ENCODE results near the gene SCNN1A. TPM values are rescaled to one million over a fixed set of nuclear protein-coding genes. Genes with fewer than 3 reads are reported as not detected.

Gene SCNN1A
- 1.5 and 7.1 TPM in 2 replicates for total RNA-seq

DNA sequence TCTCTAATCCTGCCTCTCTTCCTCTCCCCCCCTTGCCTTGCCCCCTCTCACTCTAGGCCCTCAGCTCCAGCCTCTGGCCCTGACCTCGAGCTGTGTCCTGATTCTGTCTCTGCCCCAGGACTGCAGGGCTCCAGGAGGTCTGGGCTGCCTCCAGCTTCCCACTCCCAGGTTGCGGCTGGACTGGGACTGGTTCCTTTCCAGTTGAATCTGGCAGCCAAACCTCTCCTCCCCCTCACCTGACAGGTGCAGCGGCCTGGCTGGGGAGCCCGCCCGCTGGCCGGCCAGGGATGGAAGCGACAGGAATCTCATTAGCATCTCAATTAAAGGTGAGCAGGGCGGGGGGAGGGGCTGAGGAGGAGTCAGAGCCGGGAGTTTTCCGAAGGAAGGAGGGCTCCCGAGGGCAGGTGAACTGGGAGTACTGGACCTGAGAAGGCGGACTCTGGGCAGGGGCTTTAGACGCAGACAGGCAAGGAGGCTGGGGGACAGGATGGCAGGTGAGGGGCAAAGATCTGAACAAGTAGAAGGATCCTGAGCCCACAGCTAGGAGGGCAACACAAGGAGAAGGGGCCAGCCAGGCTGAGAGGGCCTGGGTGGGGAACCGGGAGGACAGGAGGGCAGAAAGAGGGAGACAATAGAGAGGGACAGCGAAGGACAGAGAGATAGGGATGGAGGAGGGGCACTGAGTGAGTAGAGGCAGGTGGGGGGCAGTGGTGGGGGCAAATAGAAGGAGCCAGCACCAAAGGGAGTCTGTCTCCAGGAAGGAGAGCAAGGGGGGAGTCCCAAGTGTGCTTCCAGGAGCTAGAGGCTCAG is at the start of gene SCNN1A:
Gene SCNN1A (minus strand): TSS at position 295 of the 810 bp plus-strand sequence. CDS start 780 bp downstream, outside the sequence.
- no peak for DNase-seq

DNA sequence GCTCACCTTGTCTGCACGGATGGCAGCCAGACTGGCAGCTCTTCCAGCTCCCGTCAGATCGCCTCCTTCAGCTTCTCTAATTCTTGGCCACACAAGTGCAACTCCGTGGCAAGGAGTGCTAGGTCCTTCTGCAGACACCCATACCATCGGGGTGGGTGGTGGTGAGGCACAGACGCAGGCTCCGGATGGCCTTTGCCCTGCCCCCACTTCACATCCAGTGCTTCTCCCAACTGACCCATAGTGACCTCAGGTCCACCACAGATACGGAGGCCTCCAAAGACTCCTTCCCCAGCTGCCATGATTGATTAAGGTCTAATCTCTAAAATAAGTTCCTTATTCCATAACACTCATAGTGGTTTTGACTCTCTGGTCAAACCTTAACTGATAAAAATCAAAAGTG is 49.5 kb upstream of the SCNN1A start:
- DNase-seq = no peak

DNA sequence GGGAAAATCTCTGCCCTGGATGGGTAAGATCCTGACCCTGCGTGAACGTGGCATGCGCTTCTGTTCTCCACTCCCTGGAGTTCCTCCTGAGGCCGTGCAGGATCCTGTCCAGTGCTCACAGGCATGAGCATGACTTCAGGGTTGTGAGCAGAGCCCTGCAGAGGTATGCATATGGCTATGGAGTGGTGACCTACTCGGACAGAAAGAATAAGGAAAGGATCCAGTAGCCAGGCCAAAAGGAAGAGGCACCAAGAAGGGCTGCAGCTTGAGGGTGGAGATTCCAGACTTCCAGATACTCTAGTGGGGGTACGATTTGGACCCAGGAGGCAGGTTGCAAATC is 48.6 kb upstream of the SCNN1A start:
- DNase-seq = no peak

DNA sequence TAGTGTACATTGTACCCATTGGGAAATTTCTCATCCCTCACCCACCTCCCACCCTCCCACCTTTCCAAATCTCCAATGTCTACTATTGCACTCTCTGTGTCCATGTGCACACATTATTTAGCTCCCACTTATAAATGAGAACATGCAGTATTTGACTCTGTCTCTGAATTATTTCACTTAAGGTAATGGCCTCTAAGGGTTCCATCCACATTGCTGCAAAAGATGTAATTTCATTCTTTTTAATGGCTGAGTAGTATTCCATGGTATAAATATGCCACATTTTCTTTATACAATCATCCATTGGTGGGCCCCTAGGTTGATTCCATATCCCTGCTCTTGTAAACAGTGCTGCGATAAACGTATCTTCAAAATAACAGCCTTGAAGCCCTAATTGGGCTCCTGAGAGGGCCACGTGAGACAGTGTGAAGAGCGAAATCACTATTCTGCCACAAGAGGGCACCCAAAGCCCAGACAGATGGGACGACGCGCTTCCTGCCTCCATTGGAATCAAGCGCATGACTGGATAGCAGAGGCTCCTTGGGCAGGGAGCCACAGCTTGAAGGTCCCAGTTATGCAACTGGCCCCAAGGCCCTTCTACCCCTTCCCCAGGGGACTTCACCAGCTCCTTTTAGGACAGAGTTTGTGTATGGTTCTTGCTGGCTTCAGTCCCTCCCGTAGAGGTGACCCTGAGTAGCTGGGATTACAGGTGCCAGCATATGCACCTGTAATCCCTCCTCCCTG is 48.1 kb upstream of the SCNN1A start:
- peak; percentile 97 for DNase-seq

DNA sequence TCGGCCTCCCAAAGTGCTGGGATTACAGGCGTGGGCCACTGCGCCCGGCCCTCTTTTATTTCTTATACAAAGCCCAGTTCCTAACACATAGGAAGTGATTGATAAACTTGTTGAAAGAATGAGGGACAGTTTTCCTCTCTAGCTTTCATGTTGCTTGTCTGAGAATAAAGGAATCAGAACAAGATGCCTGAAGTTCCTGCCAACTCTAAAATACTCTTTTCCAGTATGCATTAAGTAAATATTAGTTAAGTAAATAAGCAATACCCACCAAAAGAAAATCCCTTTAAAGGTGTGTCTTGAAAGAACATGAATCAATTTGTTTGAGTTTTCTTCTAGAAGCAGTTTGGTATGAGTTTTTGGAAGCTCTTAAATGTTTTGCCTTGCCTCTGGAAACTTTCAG is 45.0 kb upstream of the SCNN1A start:
- no peak for DNase-seq

DNA sequence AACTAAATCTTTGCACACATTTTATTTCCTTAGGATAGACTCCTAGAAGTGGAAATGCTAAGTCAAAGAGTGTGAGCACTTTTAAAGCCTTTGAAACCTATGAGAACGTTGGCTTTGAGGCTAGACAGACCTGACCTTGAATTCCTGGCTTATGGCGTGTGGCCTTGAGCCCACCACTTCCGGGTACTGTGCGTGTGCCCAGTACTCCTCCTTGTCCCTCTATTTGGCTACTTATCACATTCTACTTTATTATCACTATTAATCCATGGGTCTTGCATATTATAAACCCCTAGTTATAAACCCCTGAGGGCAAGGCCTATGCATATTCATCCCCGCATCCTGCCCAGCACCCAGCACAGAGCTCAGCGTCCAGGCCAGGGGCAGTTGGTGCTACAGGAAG is 43.4 kb upstream of the SCNN1A start:
- no peak for DNase-seq

DNA sequence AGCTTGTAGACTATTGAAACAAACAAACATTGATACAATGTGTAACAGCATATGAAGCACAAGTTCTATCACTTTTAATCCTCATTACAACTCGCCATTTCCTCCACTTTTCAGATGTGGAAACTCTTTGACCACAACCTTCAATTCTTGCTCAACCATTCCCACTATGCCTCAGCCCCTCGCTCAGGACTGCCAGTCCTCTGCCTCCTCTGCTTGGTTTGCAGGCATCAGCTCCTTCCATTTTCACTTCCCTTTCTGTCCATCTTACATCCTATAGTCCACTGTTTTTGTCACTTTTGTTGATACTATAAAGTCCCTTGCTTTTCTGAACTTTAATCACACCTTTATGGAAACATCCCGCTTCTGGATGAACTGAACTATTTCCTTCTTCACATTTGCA is 41.2 kb upstream of the SCNN1A start:
- no peak for DNase-seq

DNA sequence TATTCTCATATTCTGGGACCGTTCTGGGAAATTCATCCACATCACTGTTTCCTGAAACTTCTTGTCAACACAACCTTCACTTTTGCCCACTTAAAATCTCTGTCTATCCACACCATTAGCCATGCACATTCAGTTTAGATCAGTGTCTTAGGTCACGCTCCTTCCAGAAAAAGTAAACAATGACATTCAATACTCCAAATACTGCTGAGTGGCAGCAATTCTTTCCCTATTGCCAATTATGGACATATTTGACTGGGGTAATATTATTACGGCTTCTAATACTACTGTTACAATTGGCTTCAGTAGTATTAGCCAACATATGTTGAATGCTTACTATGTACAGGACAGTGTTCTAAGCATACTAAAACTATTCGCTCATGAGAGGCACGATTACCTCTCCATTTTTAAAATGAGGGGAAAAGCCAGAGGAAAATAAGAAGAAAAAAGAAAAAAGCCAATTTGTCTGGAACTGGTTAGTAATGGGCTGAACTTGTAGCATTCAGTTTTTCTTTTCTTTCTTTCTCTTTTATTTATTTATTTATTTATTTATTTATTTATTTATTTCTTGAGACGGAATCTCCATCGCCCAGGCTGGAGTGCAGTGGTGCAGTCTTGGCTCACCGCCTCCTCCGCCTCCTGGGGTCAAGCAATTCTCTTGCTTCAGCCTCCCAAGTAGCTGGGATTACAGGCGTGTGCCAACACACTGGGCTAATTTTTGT is 32.0 kb upstream of the SCNN1A start:
- DNase-seq = no peak

DNA sequence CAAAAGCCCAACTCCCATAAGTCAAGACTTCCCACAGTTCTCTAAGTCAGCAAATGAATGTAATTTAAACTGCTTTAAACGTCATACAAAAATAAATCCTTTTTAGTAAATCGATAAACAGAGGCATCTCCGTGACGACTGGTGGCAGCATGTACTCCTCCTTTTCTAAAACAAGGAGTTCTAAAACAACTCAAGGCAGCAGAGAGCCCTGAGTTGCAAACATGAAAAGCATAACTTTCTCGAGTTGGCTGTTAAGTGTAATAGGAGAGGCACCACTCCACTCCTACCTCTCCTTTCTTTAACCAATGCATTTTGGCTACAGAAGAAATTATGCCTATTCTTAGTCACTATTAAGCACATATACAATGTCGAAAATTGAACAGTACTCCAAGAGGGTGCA is 30.6 kb upstream of the SCNN1A start:
- DNase-seq = no peak

DNA sequence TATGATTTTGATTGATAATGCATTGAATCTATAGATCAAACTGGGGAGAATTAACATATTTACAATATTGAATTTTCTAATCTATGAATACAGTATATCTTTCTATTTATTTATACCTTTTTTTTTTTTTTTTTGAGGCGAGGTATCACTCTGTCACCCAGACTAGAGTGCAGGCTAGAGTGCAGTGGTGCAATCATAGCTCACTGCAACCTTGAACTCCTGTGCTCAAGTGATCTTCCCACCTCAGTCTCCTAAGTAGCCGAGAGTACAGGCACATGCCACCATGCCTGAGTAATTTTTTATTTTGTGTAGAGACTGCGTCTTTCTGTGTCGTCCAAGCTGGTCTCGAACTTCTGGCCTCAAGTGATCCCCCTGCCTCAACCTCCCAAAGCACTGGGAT is 29.0 kb upstream of the SCNN1A start:
- DNase-seq = no peak

DNA sequence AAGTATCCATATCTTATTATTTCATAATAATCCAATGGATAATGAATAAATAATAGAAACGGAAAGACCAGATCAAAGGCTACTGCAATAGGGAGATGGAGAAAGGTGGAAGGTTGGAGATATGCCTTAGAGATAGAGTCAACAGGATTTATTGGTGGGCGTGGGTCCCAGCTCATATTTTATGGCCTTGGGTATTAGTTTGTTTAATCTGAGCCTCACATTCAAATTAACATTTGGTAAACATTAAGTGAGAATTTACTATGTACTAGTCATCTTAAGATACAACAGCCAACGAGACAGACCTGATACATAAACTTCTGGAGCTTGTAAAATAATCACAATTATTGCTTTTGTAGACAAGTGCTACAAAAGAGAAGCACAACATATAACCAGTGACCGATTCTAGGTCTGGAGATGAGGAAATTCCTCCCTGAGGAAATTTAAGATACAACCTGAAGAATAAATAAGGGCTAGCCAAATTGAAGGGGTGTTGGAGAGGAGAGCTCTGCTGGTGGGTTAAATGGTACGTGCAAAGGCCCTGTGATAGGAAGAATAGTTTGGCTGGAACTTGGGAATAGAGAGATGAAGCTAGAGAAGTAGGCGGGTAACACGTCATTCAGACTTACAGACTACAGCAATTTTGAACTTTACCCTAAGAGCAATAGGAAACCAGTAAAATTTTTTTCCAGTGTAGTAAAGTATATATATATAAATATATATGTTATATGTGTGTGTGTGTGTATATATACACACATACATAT is 24.7 kb upstream of the SCNN1A start:
- DNase-seq = no peak

DNA sequence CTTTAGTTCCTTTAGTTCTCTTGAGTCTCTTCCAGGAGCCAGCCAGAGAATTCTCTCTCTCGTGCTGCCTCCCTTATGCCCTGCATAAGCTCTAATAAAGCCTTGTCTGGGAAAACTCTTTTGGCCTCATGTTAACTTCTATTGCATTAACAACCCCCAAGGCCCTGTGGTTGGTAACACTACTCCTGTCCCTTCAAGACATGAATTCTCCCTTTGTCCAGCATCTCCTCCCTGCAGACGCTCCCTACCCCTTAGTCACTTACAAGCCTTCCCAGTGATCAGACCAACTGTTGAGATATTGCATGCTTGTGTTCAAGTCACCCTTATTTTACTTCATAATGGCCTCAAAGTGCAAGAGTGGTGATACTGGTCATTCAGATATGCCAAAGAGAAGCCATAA is 20.7 kb upstream of the SCNN1A start:
- no peak for DNase-seq

DNA sequence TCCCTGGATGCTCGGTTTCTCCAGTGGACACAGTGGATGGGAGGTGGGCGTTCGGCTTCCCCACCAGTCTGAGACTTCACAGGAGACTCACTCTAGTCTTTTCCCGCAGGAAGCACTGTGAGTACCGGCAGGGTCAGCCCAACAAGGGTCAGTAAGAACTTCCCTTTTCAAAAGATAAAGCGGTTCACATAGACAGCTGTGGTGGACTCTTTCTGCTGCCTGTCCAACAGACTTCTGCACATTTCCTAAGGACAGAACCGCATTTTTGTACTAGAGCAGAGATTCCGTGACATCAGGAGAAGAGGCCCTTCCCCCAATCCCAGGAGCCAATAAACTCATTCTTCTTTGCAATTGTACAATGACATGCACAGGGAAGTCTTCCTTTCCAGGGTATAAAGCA is 19.0 kb upstream of the SCNN1A start:
- no peak for DNase-seq

DNA sequence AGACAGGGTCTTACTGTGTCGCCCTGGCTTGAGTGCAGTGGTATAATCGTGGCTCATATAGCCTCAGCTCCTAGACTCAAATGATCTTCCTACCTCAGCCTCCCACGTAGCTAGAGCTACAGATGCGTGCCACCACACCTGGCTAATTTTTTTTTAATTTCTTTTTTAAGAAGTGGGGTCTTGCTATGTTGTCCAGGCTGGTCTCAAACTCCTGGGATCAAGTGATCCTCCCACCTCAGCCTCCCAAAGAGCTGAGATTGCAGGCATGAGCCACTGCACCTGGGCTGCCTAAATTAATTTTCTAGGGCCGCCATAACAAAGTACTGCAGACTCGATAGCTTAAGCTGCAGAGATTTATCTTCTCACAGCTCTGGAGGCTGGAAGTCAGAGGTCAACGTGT is 17.7 kb upstream of the SCNN1A start:
- no peak for DNase-seq

DNA sequence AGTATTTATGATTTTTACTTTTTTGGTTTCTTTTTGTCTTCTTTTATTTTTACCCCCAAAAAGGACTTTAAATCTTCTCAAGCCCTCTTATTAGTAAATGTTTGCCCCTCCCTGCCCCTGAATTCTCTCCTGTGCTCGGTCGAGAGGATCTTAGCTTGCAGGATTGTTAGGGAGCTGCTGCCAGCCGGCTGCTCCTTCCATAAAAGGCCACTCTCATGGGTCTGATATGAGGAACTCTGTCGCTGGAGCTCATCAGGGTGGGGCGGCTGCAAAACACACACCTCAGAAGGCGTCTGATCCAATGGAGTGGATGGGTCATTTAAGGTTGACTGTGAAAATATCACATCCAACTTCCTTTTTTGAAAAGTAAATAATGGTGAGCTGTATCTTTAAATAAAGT is 17.1 kb upstream of the SCNN1A start:
- DNase-seq = no peak

DNA sequence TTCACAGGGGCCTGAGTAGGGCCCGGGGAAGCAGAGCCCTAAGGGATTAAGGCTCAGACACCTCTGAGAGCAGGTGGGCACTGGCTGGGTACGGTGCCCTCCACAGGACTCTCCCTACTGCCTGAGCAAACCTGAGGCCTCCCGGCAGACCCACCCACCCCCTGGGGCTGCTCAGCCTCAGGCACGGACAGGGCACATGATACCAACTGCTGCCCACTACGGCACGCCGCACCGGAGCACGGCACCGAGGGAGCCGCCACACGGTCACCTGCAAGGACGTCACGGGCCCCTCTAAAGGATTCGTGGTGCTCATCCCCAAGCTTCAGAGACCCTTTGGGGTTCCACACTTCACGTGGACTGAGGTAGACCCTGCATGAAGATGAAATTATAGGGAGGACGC is 15.7 kb upstream of the SCNN1A start:
- DNase-seq = no peak

DNA sequence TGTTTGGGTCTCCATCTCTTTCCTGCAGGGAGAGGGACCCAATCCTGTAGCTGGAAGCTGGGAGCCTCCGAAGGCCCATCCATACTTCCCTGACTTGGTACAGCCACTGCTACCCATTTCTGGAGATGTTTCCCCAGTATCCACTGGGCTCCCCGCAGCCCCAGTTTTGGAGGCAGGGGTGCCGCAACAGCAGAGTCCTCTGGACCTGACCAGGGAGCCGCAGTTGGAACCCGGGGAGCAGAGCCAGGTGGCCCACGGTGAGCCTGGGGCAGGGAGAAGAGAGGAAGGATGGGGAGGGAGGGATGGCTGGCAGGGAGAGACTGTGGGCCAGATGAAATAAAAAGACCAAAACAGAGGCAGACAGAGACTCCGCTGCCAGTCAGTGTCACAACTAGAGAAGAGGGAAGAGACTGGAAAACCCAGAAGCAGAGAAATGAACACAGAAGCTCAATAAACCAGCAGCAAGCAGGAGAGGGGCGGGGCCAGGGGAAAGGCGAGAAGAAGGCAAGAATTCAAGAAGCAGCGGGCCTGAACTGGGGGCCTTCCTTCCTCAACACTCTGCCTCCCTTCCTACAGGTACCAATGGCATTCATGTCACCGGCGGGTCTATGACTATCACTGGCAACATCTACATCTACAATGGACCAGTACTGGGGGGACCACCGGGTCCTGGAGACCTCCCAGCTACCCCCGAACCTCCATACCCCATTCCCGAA is 14.9 kb upstream of the SCNN1A start:
- DNase-seq = no peak

DNA sequence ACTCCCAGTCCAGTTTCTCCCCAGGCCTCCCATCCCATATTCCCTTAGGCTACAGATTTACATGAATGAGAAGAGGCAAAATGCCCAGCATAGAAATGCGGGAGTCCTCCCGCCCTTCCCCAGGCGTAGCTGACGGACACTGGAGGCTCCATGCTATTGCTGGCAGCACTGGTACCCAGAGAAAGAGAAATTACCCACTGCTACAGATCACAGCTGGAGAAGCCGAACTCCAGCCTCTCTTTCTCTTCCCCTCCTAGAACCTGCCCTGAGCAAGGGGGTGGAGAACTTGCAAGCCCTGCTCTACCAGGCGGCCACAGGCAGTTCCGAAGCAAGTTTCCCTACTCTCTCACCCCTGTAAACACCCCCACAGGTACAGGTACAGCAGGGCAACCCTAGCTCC is 12.2 kb upstream of the SCNN1A start:
- DNase-seq = no peak

DNA sequence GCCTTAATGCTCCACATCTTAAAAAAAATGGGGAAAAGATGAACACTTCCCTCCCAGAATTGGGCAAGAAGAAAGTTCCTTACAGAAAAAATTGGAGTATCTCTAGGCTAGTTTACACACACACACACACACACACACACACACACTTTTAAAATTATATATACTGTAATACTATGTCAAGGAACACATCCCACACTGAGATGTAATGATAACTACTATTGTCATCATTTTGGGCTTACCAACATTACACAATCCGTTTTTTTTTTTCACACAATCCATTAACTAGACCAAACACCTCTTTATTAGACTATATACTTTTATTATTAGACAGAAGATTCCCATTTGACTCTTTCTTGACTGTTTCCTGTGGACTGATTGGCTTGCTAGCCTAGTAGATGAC is 11.1 kb upstream of the SCNN1A start:
- no peak for DNase-seq

DNA sequence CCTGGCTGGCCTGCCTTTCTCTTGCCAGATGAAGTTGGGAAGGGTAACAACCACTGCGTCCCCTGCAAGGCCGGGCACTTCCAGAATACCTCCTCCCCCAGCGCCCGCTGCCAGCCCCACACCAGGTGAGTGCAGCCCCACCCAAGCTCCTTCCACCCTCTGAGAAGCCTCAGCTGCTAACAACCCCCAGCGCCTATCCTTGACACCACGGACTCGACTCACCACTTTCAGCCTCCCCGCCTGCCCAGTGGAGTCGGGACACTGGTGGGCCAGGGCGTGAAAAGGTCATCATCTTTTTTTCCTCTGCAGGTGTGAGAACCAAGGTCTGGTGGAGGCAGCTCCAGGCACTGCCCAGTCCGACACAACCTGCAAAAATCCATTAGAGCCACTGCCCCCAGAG is 10.7 kb upstream of the SCNN1A start:
- DNase-seq = no peak

DNA sequence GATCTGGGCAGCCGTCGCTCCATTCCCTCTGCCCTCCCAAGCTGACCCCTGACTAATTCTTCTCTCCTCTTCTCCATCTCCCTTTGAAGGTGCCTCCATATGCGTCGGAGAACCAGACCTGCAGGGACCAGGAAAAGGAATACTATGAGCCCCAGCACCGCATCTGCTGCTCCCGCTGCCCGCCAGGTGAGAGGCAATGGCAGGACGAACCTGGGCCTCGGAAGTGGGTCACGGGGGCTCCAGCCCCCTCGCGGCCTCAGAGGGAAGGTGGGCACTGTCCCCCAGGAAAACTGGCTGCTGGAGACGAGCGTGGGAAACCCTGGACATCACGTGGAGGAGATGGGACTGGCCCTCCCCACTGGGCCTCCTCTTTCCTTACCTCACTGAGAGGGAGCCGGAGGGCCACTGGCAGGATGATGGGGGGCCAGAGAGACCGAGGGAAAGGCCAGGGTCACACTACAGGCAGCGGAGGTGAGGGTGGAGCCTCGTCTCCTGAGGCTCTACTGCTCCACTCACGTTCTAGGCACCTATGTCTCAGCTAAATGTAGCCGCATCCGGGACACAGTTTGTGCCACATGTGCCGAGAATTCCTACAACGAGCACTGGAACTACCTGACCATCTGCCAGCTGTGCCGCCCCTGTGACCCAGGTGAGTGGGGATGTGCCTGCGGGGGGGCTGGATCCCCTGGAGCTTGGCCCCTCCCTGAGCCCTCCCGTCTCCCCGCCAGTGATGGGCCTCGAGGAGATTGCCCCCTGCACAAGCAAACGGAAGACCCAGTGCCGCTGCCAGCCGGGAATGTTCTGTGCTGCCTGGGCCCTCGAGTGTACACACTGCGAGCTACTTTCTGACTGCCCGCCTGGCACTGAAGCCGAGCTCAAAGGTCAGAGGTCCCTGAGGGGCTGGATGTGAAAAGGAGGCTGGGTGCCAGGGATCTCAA is 9.4 kb upstream of the SCNN1A start:
- DNase-seq = peak; percentile 27
